GM08714 (cell line): ENCODE data around the gene GCDH.

Source experiments
- H3K4me3 ChIP-seq: fragments of 200-500 bp; sonication (Bioruptor generic); 2 replicates; pipeline ENCODE4 v1.5.1; 2014; ENCODE audit warnings: mild to moderate bottlenecking, low read length, inconsistent platforms
- ZNF274 ChIP-seq: IDR thresholded peaks from 2 replicates; pipeline ENCODE4 v1.6.1; 2012; ENCODE audit warnings: mild to moderate bottlenecking, low read depth, low read length

Gene GCDH

DNA sequence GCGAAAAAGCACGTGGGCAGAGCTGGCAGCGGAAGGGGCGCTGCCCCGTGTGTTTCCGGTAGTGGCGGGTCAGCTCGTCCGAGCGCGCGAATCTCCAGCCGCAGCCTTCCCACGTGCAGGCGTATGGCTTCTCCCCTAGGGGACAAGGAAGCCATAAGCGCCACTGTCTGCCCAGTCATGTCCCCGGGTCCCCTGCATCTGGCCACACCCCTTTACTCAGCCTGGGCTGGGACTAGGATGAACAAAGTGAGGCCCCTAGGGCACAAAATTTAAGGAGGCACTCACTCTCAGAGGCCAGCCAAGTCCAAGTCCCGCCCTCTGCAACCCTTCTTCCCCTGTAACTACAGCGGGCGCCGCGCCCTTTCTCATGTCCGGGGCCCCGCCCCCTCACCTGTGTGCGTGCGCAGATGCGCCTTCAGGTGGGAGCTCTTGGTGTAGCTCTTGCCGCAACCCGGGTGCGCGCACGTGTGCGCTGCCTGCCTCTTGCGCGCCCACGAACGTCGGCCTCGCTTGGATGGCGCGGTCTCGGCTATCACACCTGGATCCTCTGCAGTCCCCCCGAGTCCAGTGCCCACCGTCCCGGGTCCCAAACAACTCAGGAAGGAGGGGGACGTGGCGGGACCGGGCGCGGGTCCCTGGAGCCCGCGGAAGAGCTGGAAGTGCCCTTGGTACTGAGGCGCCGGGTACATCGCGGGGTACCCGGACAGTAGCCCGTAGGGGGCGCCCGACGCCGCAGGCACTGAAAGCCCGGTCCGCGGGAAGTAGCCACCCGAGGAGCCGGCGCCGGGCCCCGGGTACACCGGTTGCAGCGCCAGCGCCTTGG lies 5.8 kb upstream of the GCDH start:
- H3K4me3 ChIP-seq, result peak overlapping the region; percentile 43; the same call in 1 of the 2 replicates
- TF ChIP-seq ZNF274, result no peak

DNA sequence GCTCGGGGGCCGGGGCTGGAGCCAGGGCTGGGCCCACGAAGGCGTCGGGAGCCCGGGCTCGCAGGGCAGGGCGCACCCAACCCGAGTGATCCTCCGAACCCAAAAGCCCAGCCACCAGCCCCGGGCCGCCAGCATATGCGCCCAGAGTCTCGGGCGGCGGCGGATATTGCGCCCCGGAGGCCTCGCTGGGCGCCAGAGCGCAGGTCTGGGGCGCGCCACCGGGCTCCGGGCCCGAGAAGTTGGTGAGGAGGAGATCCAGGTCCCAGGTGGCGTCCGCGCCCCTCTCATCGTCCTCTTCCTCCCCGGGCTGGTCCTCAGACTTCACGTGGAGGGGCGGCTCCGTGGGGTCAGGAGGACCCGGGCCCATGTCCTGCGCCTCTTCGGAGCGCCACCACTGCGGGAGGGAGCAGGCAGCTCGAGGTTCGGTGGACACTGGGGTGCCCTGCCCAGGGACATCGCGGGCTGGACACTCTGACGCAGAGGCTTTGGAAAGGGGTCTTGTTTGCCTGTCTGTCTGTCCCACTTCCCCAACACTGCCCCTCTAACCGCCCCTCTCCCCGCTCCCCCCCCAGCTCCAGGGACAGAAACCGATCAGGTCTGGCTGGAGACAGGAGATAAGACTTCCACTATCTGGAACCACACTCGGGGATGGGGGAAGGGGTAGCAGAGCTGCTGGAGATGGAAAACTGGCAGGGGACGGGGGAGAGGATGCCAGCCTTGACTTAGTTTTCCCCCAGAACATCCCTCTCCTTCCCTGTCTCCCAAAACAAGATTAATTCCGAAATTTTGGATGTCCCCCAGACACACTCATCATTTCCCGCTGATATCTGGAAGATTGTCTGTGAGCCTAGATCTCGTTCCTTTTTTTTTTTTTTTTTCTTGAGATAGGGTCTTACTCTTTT lies 5.0 kb upstream of the GCDH start:
- no peak for TF ChIP-seq ZNF274
- H3K4me3 ChIP-seq, result no peak overlapping the region; the same call in 1 of the 2 replicates

DNA sequence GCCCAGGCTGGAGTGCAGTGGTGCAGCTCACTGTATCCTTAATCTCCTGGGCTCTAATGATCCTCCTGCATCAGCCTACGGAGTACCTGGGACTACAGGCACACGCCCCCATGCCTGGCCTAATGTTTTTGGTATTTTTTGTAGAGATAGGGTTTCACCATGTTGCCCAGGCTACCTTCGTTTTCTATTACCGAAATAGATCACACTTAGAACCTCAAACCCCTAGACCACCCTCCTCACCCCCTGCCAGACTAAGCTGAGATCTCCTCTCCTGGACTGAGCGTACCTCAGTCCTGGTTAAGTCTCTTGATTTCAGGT lies 4.3 kb upstream of the GCDH start:
- no peak for TF ChIP-seq ZNF274
- no peak overlapping the region for H3K4me3 ChIP-seq

DNA sequence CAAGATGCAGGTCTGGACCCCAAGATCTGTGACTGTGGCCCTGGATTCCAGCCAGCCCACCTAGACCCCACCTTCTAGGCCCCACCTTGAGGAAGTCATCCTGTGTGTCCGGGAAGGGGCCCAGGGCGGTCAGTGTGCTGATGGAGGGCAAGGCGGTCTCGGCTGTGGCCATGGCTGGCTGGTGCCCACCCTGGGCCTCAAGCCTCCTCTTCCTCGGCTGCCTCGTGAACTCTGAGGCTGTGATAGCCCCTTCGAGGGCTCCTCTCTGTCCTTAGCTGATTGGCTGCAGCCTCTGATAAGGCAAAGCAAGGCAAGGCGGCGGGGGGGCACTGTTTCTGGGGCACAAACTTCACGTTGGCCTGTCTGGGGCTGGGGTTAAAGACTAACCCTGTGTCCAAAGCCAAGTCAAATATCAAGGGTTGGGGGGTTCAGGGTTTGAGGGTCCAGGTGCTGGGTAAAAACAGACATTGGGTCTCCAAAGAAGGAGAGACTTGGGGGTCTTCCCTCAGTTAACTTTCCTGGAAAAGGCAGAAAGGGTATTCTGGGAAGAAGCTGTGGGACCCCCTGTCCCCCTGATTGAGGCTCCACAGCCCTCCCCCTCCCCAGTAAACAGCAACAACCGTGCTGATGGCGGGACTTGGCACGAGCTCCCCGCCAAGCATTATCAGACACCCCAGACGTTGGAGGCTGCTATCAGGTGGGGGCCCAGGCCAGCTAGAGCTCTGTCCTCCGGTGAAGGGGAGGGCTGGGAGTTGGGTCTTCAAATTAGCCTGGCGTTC lies 3.8 kb upstream of the GCDH start, which contains the start of gene KLF1:
KLF1 (minus strand) TSS at position 233 of the 779 bp plus-strand sequence; CDS start at position 172, 61 bp downstream.
- no peak for TF ChIP-seq ZNF274
- H3K4me3 ChIP-seq, result no peak within 1 kb of the TSS

DNA sequence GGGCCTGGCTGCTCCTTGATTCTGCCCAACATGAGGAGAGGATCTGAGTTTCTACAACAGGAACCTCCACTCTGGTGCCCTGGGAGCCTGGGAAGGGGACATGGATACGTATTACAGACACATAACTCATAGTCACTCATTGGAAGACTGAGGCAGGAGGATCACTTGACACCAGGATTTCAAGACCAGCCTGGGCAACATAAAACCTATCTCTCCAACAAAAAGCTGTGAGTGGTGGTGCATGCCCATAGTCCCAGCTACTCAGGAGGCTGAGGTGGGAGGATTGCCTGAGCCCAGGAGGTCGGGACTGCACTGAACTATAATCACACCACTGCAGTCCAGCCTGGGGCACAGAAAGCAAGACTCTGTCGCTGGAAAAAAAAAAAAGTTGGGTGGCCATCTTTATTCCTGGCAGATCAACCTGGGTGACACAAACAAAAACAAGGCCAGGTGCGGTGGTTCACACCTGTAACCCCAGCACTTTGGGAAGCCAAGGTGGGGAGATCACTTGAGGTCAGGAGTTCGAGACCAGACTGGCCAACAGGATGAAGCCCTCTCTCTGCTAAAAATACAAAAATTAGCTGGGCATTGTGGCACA lies 2.9 kb upstream of the GCDH start:
- no peak for TF ChIP-seq ZNF274
- H3K4me3 ChIP-seq, result no peak overlapping the region

DNA sequence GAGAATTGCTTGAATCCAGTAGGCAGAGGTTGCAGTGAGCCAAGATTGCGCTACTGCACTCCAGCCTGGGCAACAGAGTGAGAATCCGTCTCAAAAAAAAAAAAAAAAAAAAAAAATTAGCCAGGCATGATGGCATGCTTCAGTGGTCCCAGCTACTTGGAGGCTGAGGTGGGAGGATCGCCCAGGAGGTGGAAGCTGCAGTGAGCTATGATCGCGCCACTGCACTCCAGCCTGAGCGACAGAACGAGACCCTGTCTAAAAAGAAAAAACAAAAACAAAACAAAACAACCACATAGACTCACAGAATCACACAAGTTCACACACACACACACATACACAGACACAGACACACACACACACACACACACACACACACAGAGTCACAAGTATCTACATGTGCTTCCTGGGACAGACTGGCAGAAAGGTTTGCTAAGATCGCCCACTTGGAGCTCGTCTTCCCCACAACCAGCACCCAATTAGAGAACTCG lies 617 bp upstream of the GCDH start:
- peak overlapping the region; percentile 34; the same call in 1 of the 2 replicates for H3K4me3 ChIP-seq

DNA sequence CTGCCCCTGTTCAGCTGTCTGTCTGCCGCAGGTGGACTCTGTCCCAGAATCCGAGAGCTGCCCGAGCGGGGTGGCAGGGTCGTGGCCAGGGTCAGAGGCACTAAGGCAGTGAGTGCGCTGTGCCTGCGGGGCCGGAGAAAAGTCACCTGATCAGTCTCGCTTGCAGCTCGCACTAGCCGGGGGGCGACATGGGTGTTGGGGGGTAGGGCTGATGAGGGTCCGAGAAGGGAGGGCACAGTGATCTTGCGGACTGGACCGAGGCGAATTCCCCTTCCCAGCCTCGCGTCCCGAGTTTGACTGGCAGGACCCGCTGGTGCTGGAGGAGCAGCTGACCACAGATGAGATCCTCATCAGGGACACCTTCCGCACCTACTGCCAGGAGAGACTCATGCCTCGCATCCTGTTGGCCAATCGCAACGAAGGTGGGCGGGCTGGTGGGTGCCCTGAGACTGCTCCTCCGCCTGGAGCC lies 627 bp downstream of the GCDH start:
- peak overlapping the region; percentile 81 for H3K4me3 ChIP-seq
- TF ChIP-seq ZNF274, result no peak

DNA sequence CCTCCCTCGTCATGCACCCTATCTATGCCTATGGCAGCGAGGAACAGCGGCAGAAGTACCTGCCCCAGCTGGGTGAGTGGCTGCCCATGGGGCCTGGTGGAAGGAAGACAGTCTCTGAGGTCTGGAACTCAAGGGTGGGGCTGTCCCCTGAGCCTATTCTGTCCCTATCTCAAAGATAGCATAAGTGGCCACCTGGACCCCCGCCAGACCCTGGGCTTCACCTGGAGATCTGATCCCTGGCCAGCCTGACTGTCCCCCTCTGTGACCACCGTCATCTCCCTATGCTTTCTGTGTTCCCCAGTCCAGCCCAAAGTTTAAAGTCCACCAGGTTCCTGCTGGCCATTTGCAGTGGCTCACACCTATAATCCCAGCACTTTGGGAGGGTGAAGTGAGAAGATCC lies 2.6 kb downstream of the GCDH start:
- no peak for TF ChIP-seq ZNF274
- no peak overlapping the region for H3K4me3 ChIP-seq

DNA sequence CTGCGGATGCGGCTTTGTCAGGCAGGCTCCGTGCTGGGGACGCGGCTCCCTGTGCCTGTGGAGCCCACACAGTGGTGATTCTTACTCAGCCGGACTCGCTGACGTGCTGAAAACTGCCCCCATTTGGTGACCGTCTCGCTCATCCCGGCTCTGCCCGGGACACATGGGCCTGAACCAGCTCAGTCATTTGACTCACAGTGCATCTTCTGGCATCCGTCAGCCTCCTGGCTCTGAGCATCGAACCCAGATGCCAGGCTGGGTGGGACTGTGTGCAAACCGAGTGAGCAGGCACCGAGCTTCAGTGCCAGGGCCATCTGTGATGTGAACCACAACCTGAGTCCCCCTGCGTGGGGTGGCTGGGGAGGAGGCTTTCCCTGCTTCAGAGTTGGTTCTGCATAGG lies 5.5 kb downstream of the GCDH start:
- no peak overlapping the region for H3K4me3 ChIP-seq
- no peak for TF ChIP-seq ZNF274

DNA sequence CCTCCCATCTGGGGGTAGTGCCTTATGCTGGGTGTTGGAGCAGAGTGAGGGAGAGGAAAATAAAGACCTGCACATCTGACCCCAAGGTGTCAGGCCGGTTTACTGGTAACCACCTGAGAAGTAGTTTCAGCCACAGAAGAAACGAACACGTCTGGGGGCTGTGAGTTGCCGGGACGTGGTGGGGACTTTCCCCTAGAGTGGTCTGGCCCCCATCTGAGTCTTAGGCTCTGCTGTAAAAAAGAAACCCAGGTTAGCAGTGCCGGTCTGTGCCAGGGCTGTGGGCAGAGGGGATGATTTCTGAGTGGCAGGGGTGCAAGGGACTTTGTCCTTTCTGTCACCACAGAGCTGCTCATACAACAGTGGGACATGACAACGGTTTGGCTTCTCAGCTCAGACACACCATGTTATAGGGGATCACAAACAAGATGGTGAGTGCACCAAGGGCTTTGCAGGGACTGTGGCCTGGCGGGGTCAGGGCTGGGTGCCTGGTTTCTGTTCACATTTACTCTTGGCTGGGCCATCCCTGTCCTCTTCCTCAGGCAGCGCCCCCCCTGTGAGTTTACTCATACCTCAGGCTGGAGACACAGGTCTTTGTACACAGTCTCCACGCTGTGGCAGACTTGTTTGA lies 9.0 kb downstream of the GCDH start:
- no peak for TF ChIP-seq ZNF274
- no peak overlapping the region; the same call in 1 of the 2 replicates for H3K4me3 ChIP-seq

DNA sequence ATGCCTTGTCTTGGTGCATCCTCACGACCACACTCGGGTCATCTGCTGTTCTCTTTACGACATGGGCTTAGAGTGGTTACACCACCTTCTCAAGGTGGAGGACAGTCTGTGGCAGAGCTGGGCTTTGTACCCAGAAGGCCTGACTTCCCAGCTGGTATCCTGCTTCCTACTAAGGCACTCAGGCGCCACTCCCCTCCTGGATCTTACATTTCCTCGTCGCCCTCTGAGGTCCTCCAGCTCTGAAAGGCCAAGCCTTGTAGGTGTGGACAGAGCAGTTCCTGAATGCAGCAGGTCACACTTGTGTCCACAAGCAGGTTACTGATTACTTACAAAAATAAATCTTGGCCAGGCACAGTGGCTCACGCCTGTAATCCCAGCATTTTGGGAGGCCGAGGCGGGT lies 16.2 kb downstream of the GCDH start:
- no peak overlapping the region for H3K4me3 ChIP-seq
- no peak for TF ChIP-seq ZNF274

DNA sequence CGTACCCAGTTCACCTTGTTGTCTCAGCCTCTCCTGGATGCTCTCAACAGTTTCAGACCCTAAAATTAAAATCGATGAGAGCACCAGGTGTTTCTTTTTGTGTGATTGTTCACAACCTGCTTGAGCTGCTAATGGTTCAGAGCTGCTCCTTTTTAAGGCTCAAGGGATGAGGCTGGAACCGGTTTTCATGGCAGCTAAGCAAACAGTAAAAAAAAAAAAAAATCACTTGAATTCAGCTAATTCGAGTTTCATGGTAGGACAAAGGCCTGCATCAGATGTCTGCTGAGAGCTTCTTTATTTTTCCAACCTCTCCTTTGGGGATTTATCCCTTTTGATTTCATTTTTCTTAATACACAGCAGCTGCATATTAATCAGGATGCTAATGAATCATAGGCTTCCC lies 21.6 kb downstream of the GCDH start:
- TF ChIP-seq ZNF274, result no peak
- no peak overlapping the region for H3K4me3 ChIP-seq

DNA sequence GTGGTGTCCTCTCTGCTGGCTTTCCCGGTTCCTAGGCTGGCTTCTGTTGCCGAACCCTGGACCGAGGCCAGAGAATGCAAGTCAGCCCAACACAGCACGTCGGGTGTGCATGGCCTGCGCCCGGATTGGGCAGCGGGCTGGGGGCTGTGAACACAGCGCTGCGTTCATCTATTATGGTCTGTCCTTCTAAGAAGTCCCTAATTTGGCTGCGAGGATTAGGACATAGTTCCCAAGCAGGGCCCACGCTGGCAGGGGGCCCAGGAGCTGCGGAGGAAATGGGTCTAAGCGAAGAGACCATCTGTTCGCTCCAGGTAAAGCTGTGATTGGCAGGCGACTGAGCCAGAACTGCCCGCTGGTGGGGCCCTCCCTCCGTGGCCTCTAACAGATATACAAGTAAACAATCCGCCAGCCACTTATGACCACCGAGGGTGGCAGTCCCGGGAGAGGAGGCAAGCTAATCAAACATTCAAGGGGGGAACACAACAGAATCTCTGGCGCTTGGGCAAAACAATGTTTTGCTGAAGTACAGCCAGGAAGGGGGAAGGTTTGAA lies 22.1 kb downstream of the GCDH start:
- no peak overlapping the region for H3K4me3 ChIP-seq
- TF ChIP-seq ZNF274, result no peak
